Suppressor macrophage treated with lipopolysaccharide for 4 hours (primary cell): ENCODE data around the gene WDR62.

Source experiments
- DNase-seq: peaks from one replicate; pipeline ENCODE4 v3.0.0-alpha.2; 2020

Gene WDR62

GRCh38 chr19:36144624-36145023 is 89.9 kb downstream of the WDR62 start:
- no peak for DNase-seq

GRCh38 chr19:36149673-36150406 is 95.1 kb downstream of the WDR62 start:
- no peak for DNase-seq

- no peak for DNase-seq
These were observed 95.9 kb downstream of the WDR62 start for GRCh38 chr19:36150586-36150985.

GRCh38 chr19:36151144-36152018 is 96.7 kb downstream of the WDR62 start:
- DNase-seq = no peak

- no peak for DNase-seq
These were observed 97.3 kb downstream of the WDR62 start for GRCh38 chr19:36152019-36152351.

GRCh38 chr19:36152352-36153091 is 97.8 kb downstream of the WDR62 start, which contains the start of gene COX7A1:
COX7A1 (minus strand) TSS chr19:36152447; CDS start chr19:36152407, 40 bp downstream.
- DNase-seq = no peak

- DNase-seq = no peak
These were observed 98.4 kb downstream of the WDR62 start for GRCh38 chr19:36153126-36153525.
